GM15510 (cell line): Measurements from ENCODE around the gene TTC7B.

ENCODE experiments used
- POLR2A ChIP-seq: IDR thresholded peaks from 3 replicates; pipeline ENCODE4 v1.6.1; 2011; ENCODE audit warnings: borderline replicate concordance; ENCODE audit not compliant: insufficient read length; ENCODE audit errors: extremely low read depth

TTC7B gene

GRCh38 chr14:90602088-90602687 is 214.0 kb downstream of the TTC7B start:
- TF ChIP-seq POLR2A, result no peak

- no peak for TF ChIP-seq POLR2A
Measured at GRCh38 chr14:90601563-90601962, 214.7 kb downstream of the TTC7B start.

- TF ChIP-seq POLR2A, result no peak
Measured at GRCh38 chr14:90600619-90601018, 215.6 kb downstream of the TTC7B start.

GRCh38 chr14:90599748-90600507 is 216.3 kb downstream of the TTC7B start:
- no peak for TF ChIP-seq POLR2A

- TF ChIP-seq POLR2A, result no peak
Measured at GRCh38 chr14:90599339-90599738, 216.9 kb downstream of the TTC7B start.

GRCh38 chr14:90597961-90598360 is 218.3 kb downstream of the TTC7B start:
- TF ChIP-seq POLR2A, result no peak

GRCh38 chr14:90596733-90597132 is 219.5 kb downstream of the TTC7B start:
- no peak for TF ChIP-seq POLR2A

- no peak for TF ChIP-seq POLR2A
Measured at GRCh38 chr14:90593254-90594040, 222.8 kb downstream of the TTC7B start.

- no peak for TF ChIP-seq POLR2A
Measured at GRCh38 chr14:90592655-90593054, 223.6 kb downstream of the TTC7B start.

- TF ChIP-seq POLR2A, result no peak
Measured at GRCh38 chr14:90587918-90588317, 228.3 kb downstream of the TTC7B start.

GRCh38 chr14:90587252-90587910 is 228.8 kb downstream of the TTC7B start:
- no peak for TF ChIP-seq POLR2A

- TF ChIP-seq POLR2A, result no peak
Measured at GRCh38 chr14:90585106-90585505, 231.1 kb downstream of the TTC7B start.

GRCh38 chr14:90583916-90584605 is 232.2 kb downstream of the TTC7B start:
- TF ChIP-seq POLR2A, result no peak

GRCh38 chr14:90583427-90583826 is 232.8 kb downstream of the TTC7B start:
- TF ChIP-seq POLR2A, result no peak
